GM19328 (cell line): ENCODE data around the gene ANTXR1.

Source experiments
- ATAC-seq: cut with Tn5 transposase; IDR thresholded peaks from one replicate; pipeline ENCODE4 v1.9.1; 2021; ENCODE audit warnings: mild to moderate bottlenecking, moderate library complexity; ENCODE audit not compliant: unreplicated experiment

ANTXR1 gene

DNA sequence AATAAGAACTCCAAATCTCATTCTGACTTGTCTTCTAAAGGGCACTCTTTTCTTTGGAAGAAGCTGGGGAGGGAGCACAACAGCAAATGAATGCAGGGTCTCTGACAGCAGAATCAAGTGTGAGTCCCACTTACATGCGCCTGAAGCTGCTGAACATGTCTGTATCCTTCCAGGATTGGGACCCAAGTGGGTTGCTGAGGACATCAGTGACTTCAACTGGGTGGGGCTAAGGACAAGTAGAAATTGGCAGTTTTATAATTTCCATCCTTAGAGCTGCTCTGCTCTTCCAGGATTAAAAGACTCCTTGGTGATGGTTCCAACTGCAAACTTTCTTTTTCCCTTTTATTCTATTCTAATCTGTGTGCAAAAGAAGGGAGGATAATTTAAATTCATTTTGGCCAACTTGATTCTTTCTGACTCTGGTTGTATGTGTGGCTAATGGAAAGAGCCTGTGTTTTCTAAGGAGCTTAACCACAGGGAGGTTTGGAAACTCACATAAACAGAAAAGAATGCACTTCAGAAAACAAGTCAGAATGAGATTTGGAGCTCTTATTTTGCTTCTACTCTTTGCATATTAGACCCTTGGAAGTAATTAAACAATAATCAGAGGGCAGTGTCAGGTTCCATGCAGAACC is 20.6 kb downstream of the ANTXR1 start:
- ATAC-seq, result no peak

DNA sequence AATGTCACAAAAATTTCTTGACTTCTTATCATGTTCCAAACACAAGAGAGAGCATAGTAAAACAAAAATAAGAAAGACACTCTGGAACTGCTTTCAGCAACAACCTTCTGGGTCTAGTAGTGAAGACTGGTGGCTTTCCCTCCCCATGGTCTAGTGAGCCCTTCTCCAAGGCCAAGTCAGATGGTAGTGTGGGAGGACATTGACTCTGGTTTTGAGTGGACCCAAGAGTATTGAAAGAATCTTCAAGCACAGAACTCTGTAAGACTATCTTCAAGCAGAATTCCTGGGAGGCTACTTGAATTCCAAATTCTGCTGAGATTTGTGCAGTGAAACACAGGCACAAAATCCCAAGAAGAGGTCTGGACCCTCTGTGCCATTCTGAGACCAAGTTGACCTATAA is 21.1 kb downstream of the ANTXR1 start:
- no peak for ATAC-seq

DNA sequence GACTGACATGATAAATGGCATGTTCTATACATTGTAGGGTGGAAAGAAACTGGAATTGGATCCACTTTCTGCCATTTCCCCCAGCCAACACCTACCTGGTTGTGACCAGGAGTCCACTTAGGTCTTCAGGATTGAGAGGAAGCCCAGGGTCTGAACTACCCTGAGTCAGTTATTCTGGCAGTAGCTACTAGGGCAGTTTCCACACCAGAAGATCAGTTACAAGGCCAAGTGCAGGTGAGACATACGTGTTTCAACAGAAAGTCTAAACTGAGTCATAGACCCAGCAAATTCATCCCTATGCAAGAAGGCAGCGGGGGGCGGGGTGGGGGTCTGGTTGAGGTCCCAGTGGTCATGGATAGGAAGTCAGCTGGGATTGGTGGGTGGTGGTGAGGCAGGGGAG is 21.9 kb downstream of the ANTXR1 start:
- no peak for ATAC-seq

DNA sequence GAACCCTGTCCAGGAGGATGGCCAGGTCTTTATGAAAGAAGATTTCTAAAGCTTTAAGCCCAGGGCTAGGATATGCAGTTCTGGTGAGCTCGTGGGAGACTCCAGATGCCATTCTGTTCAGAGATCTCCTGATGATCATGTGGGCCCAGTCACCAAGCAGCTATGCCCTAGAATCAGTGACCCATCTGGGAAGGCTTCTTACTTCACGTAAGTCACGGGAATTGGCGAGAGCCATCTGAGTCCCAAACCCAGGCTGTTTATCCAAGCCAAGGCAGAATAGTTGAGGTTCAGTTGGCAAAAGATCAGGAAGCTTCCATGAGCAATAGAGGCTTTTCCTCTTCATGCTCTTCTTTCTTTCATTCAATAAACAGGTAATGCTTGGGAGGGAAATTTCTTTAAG is 23.9 kb downstream of the ANTXR1 start:
- ATAC-seq, result no peak

DNA sequence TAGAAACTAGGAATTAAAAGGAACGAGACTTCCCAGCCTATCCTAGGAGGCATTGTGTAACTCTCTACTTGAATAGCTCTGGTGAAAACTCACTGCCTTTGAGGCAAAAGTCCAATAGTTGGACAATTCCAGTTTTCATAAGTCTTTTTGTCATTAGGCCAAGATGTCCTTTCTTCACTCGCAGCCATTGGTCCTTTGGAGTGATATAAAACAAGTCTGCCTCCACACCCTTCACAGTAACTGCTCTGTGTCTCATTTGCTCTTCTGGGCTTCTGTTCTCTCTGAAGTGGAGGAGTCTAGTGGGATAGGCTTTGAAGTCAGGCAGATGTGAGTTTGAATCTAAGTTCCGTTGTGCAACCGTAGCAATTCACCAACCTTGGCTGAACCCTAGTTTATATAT is 28.2 kb downstream of the ANTXR1 start:
- ATAC-seq, result no peak

DNA sequence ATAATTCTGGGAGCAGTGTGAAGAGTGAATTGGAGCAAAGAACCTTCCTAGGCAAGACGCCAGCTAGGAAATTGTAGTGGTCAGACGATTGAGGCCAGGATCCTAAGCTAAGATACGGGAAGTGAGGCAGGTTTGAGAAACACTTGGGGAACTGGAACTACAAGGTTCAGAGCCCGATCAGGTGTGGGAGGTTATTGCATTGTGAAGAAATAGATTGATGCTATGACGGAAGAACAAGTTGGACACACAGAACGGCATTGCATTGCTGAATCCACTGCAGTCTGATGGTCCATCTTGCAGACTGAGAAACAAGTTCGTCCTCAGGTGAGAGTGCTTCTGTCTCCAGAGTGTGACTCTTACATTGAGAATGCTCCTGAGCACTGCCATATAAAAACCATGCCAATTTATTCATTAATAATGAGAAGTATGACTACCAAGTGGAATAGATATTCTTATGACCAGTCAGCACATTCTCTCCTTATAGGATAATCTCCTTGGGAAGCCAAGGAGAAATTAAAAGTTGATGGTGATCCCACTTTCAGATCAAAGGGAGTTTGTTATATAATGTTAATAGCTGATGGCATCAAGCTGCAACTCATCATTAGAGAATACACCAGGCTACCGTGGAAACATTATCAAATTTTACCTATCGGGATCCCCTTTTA is 30.9 kb downstream of the ANTXR1 start:
- ATAC-seq, result no peak

DNA sequence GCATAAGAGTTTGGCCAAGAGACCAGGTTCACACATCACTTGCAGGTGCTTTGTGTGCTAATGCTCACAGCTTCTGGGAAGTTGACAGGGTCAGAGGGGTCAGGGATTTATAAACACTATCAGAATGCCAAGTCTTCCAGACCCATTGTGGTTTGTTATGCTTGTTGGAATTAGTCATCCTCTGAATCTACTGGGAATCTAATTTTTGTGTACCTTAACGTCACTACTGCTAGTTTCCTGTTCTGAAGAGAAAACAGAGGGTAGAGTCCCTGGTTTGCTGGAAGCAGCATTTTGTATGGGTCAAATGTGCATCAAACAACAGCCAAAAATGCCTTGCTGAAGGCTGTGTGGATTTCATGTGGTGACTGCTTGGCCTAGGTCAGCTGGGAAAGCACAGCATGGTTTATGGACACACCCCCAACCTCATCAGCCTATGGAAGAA is 33.3 kb downstream of the ANTXR1 start:
- ATAC-seq, result no peak

DNA sequence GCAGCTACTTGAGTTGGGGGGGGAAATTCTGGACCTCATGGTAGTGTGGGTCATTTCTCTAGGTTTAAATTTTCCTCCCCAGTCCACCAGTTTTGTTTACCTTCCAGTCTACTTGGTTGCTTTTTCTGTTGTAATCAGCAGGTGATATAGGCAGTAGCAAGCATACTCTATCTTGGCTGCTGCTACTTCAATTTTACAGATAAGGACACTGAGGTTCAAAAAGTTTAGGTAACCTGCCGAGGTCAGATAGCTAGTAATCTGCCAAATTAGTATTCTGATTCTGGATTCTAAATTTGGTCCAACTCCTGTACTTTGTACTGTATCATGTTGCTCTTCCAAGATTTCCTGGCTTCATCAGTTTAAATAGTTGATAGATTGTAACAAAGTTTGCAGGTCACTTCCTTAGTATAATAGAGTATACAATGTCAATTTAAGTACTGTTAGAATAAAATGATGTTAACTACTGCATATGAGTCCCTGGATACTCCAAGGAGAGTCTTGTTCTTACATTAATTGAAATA is 34.7 kb downstream of the ANTXR1 start:
- no peak for ATAC-seq

DNA sequence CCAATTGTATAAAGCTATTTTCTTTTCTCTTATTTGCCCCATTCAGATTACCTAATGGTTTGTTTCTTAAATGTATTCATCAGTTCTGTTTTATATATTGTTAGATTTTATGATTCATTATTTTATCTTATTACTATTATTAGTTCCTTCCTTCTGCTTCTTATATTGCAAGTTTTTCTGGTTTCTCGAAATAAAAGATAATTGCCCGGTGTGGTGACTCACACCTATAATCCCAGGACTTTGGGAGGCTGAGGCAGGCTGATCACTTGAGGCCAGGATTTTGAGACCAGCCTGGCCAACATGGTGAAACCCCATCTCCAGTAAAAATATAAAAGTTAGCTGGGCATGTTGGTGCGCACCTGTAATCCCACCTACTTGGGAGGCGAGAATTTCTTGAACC is 37.8 kb downstream of the ANTXR1 start:
- no peak for ATAC-seq

DNA sequence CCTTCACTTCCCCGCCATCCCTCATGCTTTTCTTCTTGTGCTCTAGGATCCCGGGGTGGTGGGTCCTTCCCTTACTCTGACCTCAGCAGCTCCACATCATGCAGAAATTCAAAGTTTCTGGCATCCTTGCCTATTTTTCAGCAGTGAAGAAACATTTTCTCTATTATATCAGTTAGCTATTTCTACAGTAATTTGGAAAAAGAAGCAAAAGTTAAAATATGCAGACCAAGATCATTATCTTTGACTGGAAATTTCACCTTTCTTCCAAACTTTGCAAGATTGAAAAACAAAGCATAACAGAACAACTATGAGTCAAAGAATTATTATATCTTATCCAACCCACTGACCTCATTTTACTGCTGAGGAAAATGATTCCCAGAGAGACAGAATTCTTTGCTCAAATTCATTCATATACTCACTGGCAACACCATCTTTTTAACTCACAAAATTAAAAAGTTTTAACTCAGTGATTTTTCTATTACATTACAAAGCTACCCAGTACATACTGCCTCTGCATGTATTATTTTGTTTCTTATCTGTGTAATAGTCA is 40.5 kb downstream of the ANTXR1 start:
- no peak for ATAC-seq

DNA sequence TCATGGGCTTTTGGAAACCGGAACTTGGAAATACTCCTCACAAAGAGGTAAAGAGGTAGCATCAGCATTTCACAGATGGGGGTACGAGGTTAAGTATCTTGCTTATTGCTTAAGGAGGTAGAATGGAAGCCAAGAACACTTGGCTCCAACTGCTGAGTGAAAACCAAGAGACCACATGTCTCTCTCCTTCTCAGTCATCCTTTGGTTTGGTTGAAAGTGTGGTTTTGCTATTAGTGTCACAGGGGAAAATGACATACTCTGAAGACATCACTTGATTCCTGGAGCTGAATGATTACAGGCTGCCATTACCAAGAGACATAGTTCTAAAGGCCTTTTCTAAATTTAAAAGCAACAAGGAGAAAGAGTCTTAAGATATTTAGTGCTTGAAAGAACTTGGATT is 41.5 kb downstream of the ANTXR1 start:
- ATAC-seq, result no peak

DNA sequence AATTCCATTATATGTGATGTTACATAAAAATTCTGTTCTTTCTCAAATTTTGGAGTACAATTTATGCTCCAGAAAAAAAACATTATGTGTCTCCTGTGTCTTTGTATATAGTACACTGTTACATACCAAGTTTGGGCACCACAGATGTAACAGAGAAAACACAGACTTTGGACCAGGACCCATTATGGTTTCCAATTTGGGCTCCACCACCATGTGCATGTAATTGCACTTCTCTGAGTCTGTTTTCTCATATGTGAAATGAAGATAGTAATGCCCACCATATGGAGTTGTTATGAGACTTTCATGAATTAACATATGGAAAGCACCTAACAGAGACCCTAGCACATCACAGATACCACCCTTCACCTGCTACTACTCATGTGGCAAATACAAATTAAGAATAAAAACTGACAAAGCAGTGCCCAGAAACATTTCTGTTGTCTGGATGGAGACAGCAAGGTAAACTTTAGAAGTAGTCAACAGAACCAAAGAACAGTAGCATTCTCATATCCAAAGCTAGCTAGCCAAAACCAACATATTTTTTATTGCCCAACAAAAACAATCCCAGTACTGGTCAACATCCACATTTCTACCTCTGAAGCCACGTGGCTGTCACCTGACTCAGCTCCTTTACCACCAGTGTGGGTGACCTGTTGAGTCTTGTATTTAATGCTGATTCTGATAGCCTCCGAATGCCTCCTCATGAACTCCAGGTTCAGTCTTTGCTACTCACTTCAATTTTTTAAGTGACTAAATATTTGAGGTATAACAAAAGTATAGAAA is 42.9 kb downstream of the ANTXR1 start:
- ATAC-seq, result no peak

DNA sequence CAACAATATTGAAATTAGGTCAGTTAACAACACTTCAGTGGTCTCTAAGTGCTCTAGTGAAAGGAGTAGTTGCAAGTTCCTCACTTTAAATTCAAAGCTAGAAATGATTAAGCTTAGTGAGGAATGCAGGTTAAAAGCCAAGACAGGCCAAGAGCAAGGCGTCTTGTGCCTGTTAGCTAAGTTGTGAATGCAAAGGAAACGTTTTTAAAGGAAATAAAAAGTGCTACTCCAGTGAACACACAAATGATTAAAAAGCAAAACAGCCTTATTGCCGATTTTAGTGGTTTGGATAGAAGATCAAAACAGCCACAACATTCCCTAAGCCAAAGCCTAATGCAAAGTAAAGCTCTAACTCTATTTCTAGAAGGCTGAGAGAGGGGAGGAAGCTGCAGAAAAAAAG is 44.7 kb downstream of the ANTXR1 start:
- no peak for ATAC-seq

DNA sequence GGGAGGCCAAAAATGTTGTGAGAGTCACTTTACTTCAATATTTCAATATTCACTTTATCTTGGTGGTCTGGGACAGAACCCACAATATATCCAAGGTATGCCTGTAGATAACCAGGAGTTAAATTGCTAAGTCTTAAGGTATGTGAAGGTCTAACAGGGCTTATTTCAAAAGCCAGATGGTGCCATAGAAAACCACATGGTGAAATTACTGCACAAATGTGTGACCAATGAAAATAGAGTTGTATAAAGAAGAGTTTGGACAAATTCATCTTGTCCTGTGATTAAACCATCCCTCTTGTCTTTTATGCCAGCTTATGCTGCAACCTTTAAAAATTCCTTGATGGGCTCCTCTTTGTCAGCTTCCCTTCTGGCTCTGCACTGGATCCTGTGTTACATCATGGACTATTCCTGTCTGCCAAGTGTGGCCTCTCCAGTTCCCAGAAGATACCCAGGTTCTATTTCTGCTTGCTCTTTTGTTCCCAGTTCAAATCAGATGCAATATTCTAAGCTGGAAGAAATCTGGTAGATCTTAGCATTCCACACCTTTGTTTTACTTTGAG is 46.8 kb downstream of the ANTXR1 start:
- ATAC-seq, result no peak

DNA sequence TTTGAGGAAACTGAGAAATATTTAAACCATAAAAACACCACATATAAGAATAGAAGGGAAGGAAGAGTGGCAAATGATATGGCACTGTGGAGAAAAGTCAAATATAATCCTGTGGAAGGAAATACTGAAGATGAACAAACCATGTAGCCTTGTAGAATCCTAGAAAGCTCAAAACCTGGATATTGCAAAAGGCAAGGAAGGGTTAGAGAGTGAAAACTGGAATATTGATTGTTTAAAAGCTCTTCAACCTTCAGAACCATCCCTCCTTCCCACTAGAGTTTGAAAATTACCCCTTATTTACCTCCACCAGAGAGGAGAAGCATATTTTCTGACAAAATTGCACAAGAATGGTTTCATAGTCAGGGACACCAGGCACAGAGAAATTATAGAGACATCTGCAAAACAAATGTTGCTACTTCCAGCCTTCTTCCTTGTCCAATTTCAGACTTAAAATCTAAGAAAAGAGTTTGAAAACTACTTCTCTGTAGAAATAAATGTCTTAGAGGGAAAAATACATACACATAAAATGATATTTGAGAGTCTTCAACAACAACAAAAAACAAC is 48.0 kb downstream of the ANTXR1 start:
- ATAC-seq, result no peak

DNA sequence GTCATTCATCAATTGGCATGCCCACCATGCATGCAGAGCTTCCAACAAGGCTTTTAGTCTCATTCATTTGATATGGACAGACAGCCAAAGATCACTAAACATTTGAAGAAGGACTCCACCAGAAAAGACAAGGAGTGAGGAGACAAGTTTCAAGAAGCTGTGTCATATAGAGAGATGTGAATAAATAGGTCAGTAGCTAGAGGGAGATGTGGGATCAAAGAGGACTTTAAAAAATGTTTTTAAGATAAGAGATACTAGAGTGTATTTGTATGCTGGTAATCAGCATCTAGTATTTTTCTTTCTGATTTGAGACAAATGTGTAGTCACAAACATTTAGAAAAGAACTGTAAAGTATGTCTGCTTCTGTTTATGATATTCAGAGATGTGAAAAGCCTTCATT is 48.5 kb downstream of the ANTXR1 start:
- no peak for ATAC-seq

DNA sequence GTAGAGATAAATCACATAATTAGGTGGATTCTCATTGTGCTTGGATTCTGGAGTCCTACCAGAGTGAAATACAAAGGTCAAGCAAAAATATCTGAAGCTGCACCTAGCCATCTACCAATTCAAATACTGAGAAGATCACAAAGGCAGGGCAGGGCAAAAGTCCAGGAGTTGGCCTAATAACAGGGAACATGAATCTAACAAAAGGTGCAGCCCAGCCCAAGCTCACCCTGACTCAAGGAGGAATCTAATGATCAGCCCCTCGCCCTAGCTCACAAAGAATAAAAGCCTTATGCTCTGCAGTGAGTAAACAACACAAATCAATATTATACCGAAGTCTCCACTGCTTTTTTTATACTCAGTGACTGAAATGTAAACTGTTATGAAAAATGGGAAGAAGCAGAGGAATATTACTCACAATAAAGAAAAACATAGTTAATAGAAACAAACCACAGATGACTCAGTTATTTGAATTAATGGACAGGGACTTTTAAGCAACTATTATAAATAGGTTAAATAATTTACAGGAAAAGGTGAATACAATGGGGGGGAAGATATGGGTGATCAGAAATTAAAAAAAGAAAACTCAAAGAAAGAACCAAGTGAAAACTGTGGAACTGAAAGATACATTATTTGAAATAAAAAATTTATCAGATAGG is 49.5 kb downstream of the ANTXR1 start:
- ATAC-seq, result no peak

DNA sequence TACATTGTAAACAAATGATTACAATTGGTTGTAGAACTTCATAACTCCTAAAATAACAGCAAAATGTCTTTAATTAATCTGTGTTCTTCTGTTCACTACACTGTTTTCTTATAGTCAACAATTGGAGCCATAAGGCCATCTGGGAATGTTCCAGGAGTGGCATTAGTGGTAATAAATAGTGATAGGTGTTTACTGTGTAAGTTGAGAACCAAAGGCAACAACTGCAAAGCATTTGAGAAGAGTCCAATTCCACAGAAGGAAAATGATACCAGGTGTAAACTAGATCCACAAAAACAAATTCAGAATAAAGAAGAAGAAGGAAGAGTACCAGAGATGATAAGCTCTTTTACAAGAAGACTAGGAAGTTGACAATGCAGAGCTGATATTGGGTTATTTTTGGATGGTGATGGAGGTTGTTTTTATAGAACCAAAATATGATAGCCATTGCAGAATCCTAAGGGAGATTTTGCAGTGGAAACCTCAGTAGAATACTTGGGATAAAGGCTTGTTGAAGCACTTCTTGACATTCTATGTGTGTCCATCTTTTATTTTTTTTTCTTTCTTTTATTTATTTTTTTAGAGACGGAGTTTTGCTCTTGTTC is 52.9 kb downstream of the ANTXR1 start:
- no peak for ATAC-seq

DNA sequence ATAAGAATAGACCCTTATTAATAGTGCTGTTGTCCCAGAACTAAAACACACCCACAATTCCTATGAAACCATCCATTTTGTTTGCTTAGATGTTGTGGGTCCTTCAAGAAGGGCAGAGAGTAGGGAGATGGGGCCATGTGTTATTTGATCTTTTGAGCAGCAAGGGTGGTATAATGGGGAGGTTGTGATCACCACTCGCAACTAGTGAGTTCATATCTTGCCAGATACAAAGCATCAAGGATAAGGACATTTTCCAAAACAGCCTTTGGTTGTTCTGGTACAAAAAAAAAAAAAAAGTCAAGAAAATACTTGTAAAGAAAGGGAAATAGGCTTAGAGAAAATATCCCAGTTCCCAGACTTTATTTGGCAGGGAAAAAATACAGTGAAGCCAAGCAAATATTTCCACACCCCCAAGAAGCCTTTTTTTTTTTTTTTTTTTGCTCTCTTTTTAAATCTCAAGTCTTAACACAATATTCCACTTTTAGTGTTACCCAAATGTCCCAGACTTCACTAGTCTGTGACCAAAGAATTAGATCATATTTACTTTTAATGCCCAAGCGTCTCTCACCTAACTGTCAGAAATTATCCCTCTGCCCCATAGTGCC is 54.1 kb downstream of the ANTXR1 start:
- ATAC-seq, result no peak

DNA sequence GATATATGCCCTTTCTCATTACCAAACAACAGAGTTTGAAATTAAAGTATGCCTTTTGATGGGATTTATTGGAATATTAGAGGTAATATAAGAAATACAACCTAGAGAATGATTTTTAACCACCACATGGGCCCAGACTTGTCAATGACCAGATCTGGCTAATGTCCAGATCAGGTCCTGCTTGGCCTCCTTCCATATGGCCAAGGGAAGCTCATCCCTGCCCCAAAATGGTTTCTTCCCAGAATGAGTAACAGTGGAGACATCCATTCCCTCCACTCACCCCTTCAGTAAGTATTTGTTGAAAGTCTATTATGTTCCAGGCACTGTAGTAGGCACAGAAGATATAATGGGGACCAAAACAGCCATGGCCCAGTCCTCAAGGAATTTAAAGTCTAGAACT is 54.9 kb downstream of the ANTXR1 start:
- ATAC-seq, result no peak
